GM12875 (cell line): Measurements from ENCODE around the gene MIER1.

Source experiments
- H3K4me3 ChIP-seq: one replicate; pipeline ENCODE4 v1.5.1; 2011; ENCODE audit warnings: low read depth, low read length, control low read depth
- CTCF ChIP-seq: IDR thresholded peaks from 2 replicates; pipeline ENCODE4 v1.5.1; 2011; ENCODE audit warnings: low read depth, mild to moderate bottlenecking, control low read depth, inconsistent platforms, low read length, moderate library complexity, borderline replicate concordance; ENCODE audit not compliant: insufficient read depth

Gene MIER1

DNA sequence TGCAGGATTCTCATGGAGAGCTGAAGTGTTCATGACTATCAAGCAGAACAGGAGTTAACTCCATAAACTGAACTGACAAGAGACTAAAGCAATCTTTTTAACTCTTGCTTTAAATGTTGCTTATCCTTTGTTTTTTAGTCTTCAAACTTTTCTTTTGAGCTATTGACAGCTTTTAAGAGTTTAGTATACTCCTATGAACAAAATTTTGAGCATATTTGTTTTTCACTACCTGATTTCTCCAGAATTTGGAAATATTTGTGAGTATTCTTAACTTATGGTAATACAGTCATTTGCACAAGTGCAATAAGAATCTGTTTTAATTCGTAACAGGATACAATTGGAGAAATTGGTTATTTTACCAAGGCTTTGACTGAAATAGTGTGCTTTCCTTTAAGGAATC lies 7.3 kb upstream of the MIER1 start:
- TF ChIP-seq CTCF = no peak
- no peak overlapping the region for H3K4me3 ChIP-seq

DNA sequence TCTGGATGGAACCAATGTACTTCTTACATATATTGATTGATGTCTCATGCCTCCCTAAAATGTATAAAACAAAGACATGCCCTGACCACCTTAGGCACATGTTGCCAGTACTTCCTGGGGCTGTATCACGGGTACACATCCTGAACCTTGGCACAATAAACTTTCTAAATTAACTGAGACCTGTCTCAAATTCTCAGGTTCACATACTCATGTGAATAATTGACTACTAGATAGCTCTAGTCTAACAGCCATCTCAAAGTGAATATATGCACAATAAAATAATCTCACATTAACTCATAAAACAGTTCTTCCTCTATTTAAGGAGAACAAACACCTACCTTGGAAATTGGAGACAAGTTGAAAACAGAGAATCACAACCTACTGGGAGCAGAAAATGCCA lies 5.7 kb upstream of the MIER1 start:
- no peak for TF ChIP-seq CTCF
- H3K4me3 ChIP-seq = no peak overlapping the region

DNA sequence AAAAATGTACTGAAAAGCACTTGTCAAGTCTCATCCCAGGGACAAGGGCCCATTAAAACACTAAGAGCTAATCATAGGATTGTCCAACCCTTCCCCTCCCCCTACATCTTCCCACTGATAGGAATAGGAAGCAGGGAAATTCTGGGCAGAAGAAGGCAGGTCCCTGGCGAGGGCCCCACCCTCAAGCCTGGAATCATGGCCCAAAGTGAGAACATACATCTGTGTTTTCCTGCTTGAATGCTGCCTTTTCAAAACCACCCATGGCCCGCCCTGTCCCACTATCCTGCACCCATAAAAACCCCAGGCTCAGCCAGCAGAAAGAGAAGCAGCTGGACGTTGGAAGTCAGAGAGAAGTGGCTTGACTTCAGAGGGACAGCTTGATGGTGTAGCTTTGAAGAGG lies 5.0 kb upstream of the MIER1 start:
- H3K4me3 ChIP-seq = no peak overlapping the region
- TF ChIP-seq CTCF = no peak

GRCh38 chr1:66920543-66920942 lies 4.2 kb upstream of the MIER1 start:
- H3K4me3 ChIP-seq = no peak overlapping the region
- no peak for TF ChIP-seq CTCF

DNA sequence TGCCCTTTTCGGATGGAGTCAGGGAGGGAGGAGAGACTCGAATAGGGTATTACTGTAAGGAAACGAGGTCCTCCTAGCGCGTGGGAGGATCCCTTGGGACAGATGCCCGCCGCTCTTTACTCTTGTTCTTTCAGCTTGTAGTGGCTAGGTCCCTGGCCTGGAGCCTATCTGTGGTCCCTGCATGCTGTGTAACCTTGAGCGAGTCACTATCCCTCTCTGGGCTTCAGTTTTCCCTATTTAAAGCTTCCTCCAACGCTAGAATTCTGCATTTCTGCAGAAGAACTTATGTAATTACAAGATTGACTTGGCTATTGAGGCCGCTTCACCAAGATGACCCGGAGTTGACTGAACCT lies 744 bp downstream of the MIER1 start:
- TF ChIP-seq CTCF = no peak

GRCh38 chr1:66925944-66926343 lies 1.2 kb downstream of the MIER1 start:
- H3K4me3 ChIP-seq = peak overlapping the region; percentile 76
- no peak for TF ChIP-seq CTCF

More for the DNA sequence above, 744 bp downstream of the MIER1 start:
- peak overlapping the region; percentile 76 for H3K4me3 ChIP-seq

DNA sequence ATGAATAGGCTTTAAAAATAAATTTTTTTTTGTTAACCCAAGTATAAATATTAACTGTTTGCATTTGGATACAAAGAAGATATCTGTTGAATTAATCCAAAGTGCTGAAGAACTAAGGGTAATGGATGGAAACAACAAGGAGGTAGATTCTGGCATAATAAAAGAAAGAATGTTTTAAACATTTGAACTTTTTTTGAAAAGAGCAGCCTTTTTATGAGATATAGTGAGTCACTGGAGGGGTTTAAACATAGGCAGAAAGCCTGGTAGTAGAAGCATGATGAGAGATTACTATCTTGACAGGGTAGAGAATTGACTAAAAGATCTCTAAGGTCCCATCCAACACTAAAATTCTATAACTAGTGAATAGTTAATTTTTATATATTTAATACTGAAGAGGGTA lies 2.7 kb downstream of the MIER1 start:
- no peak overlapping the region for H3K4me3 ChIP-seq
- no peak for TF ChIP-seq CTCF
